Left ventricle myocardium inferior (tissue), 1 donor: ENCODE data around the gene TMEM170A. TPM values are rescaled to one million over a fixed set of nuclear protein-coding genes. Genes with fewer than 3 reads are reported as not detected.

Experiments
- DNase-seq: peaks from one replicate; pipeline ENCODE4 v3.0.0-alpha.2; 2020
- H3K27ac ChIP-seq: fragments of 200-600 bp; replicated peaks from 2 replicates; pipeline ENCODE4 v1.8.0; 2021
- H3K27me3 ChIP-seq: fragments of 200-600 bp; 2 replicates; pipeline ENCODE4 v1.8.0; 2021; ENCODE audit warnings: low read depth
- H3K36me3 ChIP-seq: fragments of 200-600 bp; 2 replicates; pipeline ENCODE4 v1.8.0; 2021
- H3K4me1 ChIP-seq: fragments of 200-600 bp; 2 replicates; pipeline ENCODE4 v1.8.0; 2021
- H3K4me3 ChIP-seq: fragments of 200-600 bp; 2 replicates; pipeline ENCODE4 v1.8.0; 2021; ENCODE audit warnings: mild to moderate bottlenecking, moderate library complexity
- H3K9me3 ChIP-seq: fragments of 200-600 bp; replicated peaks from 2 replicates; pipeline ENCODE4 v1.8.0; 2021
- intact Hi-C: fragments of 100-400 bp; cut with micrococcal nuclease; formaldehyde crosslinking; loops from one replicate; pipeline ENCODE4 v1.11.0; 2022
- total RNA-seq: library from RNA; stranded (reverse); fragmentation: NEBNext Ultra II Directional; extraction: Animal tissue kit (Norgen Biotek cat#: 25700); gene quantifications from one replicate; pipeline ENCODE4 v1.2.1, GENCODE V29; 2021
- TF ChIP-seq, protein P1 (sequence below): fragments of 200-600 bp; IDR thresholded peaks from 2 replicates; pipeline ENCODE4 v1.8.0; 2021; ENCODE audit warnings: antibody characterized with exemption, mild to moderate bottlenecking, borderline replicate concordance
- donor health status: DM: no; HTN: yes; CAD: no; lungs with severe emphysema.

The TMEM170A gene
- total RNA-seq, 1 donor from 2014 or later = 10.3 TPM

DNA sequence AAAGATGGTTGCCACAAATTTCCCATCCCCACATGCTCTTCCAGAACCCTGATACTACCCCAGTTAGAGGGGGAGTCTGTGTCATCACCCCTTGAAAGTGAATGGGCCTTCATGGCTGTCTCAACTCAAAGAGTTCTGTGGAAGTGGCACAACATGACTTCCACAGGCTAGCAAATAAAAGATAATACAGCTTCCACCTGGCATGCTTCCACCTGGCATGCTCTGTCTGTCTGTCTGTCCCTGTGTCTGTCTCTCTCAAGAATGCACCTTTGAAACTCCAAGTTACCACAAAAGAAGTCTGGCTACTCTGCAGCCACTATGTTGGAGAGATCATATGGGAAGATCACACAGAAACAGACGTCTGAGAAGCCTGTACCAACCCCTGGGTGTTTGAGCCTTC lies 66.2 kb downstream of the TMEM170A start:
- TF ChIP-seq, protein P1, sequence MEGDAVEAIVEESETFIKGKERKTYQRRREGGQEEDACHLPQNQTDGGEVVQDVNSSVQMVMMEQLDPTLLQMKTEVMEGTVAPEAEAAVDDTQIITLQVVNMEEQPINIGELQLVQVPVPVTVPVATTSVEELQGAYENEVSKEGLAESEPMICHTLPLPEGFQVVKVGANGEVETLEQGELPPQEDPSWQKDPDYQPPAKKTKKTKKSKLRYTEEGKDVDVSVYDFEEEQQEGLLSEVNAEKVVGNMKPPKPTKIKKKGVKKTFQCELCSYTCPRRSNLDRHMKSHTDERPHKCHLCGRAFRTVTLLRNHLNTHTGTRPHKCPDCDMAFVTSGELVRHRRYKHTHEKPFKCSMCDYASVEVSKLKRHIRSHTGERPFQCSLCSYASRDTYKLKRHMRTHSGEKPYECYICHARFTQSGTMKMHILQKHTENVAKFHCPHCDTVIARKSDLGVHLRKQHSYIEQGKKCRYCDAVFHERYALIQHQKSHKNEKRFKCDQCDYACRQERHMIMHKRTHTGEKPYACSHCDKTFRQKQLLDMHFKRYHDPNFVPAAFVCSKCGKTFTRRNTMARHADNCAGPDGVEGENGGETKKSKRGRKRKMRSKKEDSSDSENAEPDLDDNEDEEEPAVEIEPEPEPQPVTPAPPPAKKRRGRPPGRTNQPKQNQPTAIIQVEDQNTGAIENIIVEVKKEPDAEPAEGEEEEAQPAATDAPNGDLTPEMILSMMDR = no peak
- peaks cover 11% of the 10 kb centered on the region for H3K36me3 ChIP-seq
- no peaks in the 10 kb centered on the region for H3K27me3 ChIP-seq
- peaks cover 31% of the 10 kb centered on the region for H3K4me1 ChIP-seq
- DNase-seq = no peak
- no peaks in the 10 kb centered on the region for H3K9me3 ChIP-seq
- H3K4me3 ChIP-seq = no peak overlapping the region
- intact Hi-C loops = no loop called here
- peak overlapping the region; percentile 27 for H3K27ac ChIP-seq

DNA sequence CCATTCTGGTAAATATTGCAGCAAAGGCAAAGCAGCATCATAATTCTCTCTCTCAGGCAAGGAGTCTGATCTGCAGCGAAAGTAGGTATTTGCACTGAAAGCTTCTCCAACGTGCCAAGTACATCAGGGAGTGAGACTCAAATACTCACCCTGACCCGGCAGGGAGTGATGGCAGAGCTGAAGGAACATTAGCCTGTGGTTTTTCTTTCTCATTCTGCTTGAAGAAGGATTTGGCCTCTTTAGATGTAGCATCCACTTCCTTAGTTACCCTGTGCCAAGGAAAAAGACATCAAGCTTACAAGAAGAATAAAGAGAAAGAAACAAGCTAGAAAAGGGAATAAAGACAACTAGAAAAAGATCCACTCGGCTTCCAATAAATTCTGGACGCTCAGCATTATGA lies 69.5 kb downstream of the TMEM170A start:
- H3K4me3 ChIP-seq = no peak overlapping the region
- no peaks in the 10 kb centered on the region for H3K9me3 ChIP-seq
- DNase-seq = no peak
- no peaks in the 10 kb centered on the region for H3K27me3 ChIP-seq
- no peak overlapping the region for H3K27ac ChIP-seq
- intact Hi-C loops = no loop called here
- peaks cover 32% of the 10 kb centered on the region for H3K36me3 ChIP-seq
- H3K4me1 ChIP-seq = peaks cover 39% of the 10 kb centered on the region
- TF ChIP-seq, protein P1 = no peak

Other genes starting within 250 kb of the TMEM170A start
- not detected for gene CTRB1, start 245.7 kb downstream of the TMEM170A start, total RNA-seq
- 82.8 TPM for gene BCAR1, start 213.1 kb downstream of the TMEM170A start, total RNA-seq
- gene CFDP1, start 31.2 kb downstream of the TMEM170A start, total RNA-seq = 24.9 TPM
- gene CHST6, start 30.8 kb upstream of the TMEM170A start, total RNA-seq = 1.4 TPM
- gene CHST5, start 71.4 kb upstream of the TMEM170A start, total RNA-seq = 0.85 TPM
- 6.6 TPM for gene TMEM231, start 91.6 kb upstream of the TMEM170A start, total RNA-seq
- 280 TPM for gene GABARAPL2, start 101.7 kb upstream of the TMEM170A start, total RNA-seq
- gene ADAT1, start 158.6 kb upstream of the TMEM170A start, total RNA-seq = 28.4 TPM
- 127 TPM for gene KARS1, start 183.0 kb upstream of the TMEM170A start, total RNA-seq
- 60.1 TPM for gene TERF2IP, start 183.1 kb upstream of the TMEM170A start, total RNA-seq
- not detected for gene CPHXL2, start 212.3 kb upstream of the TMEM170A start, total RNA-seq
- not detected for gene DUXB, start 236.8 kb upstream of the TMEM170A start, total RNA-seq